ENCODE data around the gene LRRC43.

LRRC43 gene, protein sequence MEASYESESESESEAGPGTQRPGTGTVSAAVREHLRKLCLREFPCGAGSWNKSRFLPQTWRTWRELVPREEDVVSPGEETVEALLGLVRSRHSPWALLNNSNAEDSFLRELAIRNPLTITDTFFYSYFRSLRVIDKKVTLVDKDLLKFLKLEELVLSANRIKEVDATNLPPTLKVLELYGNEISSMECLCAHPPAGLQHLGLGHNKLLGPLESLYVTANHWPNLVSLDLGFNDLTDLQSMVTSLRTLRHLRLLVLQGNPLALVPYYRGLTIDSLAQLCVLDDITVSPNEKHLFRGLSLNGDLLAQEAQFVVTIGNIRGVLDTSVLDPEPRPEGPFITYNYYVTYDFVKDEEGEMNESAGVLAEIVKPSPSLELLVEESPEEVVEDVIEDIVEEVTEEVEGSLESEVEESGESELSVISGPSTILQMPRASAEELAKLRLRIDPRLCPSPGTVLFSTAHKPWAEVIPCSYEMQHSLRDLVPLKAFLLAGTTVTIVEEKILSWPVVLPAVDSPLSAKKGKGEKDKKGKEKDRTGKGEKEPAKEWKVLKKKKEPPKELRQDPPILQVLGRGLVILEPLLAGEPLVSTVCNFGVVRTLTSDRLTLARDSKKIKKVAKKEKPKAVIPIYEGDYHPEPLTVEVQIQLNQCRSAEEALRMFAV

DNA sequence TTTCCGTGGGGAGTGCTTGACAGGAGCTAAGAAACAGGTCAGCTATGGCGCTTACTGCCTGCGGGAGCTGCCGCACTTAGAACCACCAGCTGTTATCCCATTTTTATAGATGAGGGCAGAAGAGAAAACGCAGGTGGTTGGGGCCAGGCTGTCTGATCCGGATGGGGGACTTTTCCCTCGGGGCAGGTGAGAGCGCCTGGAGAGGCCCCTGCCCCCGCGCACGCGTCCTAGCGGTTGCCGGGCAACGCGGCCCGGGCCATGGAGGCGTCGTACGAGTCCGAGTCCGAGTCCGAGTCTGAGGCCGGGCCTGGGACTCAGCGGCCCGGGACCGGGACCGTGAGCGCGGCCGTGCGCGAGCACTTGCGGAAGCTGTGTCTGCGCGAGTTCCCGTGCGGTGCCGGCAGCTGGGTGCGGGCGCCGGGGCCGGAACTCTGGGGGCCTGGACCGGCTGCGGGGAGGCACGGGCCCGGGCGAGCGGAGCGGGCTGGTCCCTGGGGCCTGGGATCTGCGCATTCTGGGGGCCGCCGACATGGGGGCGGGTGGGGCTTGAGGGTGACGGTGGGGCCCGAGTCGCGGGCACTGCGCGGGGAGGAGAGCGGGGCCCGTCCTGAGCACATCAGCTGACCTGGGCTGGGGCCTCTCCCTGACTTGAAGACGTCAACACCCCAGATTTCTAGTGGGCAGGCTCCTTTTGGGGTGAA is at the start of gene LRRC43:
TSS of gene LRRC43 (plus strand) at position 237 of the 701 bp plus-strand sequence. CDS start at position 259, 22 bp downstream.
- Histone ChIP-seq H3K27me3 (peaks cover 0 to 20% of the 10 kb centered on the region in 2 donors), H3K27ac (no peak within 1 kb of the TSS), H3K36me3 (no peaks in the 10 kb centered on the region), H3K4me3 (peak within 1 kb of the TSS; percentile 44 to 57), H3K4me1 (peaks cover 0 to 10% (median 9%) of the 10 kb centered on the region in 4 donors), H3K9me3 (no peaks in the 10 kb centered on the region)
- TF ChIP-seq, protein P1, sequence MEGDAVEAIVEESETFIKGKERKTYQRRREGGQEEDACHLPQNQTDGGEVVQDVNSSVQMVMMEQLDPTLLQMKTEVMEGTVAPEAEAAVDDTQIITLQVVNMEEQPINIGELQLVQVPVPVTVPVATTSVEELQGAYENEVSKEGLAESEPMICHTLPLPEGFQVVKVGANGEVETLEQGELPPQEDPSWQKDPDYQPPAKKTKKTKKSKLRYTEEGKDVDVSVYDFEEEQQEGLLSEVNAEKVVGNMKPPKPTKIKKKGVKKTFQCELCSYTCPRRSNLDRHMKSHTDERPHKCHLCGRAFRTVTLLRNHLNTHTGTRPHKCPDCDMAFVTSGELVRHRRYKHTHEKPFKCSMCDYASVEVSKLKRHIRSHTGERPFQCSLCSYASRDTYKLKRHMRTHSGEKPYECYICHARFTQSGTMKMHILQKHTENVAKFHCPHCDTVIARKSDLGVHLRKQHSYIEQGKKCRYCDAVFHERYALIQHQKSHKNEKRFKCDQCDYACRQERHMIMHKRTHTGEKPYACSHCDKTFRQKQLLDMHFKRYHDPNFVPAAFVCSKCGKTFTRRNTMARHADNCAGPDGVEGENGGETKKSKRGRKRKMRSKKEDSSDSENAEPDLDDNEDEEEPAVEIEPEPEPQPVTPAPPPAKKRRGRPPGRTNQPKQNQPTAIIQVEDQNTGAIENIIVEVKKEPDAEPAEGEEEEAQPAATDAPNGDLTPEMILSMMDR (IDR thresholded peaks at IDR 0.05), result no peak
- DNase-seq, result no peak
- intact Hi-C loops (cut with DNase I; ENCODE audit: low total_unique reads), result no loop called here

DNA sequence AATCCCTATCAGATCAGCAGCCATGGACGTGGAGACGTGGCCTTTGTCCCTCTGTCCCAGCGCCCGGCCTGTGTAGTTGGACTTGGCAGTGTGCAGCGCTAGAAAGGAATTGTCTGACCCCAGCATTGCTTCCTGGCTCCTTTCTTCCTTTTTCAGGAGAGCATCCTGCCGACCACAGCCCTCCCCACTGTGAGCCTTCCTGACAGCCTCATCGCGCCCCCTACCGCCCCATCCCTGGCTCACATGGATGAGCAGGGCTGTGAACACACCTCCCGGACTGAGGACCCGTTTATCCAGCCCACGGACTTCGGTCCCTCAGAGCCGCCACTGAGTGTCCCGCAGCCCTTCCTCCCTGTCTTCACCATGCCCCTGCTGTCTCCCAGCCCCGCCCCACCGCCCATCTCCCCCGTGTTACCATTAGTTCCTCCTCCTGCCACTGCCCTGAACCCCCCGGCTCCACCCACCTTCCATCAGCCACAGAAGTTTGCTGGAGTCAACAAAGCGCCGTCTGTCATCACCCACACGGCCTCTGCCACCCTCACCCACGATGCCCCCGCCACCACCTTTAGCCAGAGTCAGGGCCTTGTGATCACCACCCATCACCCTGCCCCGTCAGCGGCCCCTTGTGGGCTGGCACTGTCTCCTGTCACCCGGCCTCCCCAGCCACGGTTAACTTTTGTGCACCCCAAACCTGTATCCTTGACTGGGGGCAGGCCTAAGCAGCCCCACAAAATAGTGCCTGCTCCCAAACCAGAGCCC is 49.6 kb upstream of the LRRC43 start:
- H3K27me3 ChIP-seq, result no peaks in the 10 kb centered on the region
- no peak overlapping the region for H3K27ac ChIP-seq
- H3K9me3 ChIP-seq, result no peaks in the 10 kb centered on the region
- peaks cover 74 to 96% (median 78%) of the 10 kb centered on the region in 3 donors for H3K36me3 ChIP-seq
- no peak overlapping the region for H3K4me3 ChIP-seq
- intact Hi-C loops (cut with DNase I; ENCODE audit: low total_unique reads), result no loop called here
- DNase-seq, result no peak
- TF ChIP-seq, protein P1 (IDR thresholded peaks at IDR 0.05), result no peak
- no peaks in the 10 kb centered on the region for H3K4me1 ChIP-seq

DNA sequence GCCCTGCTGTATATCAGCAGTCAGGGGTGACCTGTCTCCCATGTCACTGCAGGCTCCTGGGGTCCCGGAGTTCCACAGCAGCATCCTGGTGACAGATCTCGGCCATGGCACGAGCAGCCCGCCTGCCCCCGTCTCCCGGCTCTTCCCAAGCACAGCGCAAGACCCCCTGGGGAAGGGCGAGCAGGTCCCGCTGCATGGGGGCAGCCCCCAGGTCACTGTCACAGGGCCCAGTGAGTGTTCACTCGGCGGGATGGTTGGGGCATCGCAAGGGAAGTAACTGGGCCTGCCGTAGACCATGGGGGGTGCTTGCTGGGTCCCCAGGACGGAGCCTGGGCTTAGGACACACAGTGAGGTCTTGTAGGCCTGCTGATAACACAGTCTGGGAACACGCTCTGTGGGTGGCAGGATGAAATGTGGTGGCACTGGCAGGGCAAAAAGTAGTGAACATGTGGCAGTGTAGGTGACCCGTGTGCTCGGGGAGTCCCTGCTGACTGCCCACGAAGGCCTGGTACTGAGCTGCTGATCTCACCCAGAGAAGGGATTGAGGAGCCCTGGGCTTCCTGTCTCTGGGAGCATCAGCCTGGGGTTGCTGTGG is 47.4 kb upstream of the LRRC43 start:
- Histone ChIP-seq H3K4me1 (no peaks in the 10 kb centered on the region), H3K27ac (no peak overlapping the region), H3K36me3 (peaks cover 63 to 96% (median 78%) of the 10 kb centered on the region in 3 donors), H3K27me3 (no peaks in the 10 kb centered on the region), H3K9me3 (no peaks in the 10 kb centered on the region), H3K4me3 (no peak overlapping the region)
- no peak for DNase-seq
- intact Hi-C loops (cut with DNase I; ENCODE audit: low total_unique reads), result no loop called here
- TF ChIP-seq, protein P1 (IDR thresholded peaks at IDR 0.05), result no peak

DNA sequence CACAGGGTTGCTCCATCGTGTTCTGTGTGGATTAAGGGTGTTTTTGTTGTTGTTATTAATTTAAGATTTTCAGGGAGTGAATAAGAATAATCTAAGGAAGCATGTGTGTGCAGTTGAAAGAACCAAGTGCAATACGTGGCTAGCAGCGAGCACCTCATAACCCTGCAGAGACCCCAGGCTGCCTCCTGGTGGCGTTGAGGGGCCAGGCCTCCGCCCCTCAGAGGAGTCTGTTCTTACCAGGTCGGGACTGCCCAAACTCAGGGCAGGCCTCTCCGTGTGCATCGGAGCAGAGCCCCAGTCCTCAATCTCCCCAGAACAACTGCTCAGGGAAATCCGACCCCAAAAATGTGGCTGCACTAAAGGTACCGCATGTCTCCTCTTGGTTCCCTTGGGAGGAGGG is 45.7 kb upstream of the LRRC43 start:
- Histone ChIP-seq H3K27ac (no peak overlapping the region), H3K36me3 (peaks cover 72 to 96% (median 81%) of the 10 kb centered on the region in 3 donors), H3K4me1 (no peaks in the 10 kb centered on the region), H3K9me3 (no peaks in the 10 kb centered on the region), H3K4me3 (no peak overlapping the region), H3K27me3 (no peaks in the 10 kb centered on the region)
- no peak for DNase-seq
- intact Hi-C loops (cut with DNase I; ENCODE audit: low total_unique reads), result no loop called here
- TF ChIP-seq, protein P1 (IDR thresholded peaks at IDR 0.05), result no peak

DNA sequence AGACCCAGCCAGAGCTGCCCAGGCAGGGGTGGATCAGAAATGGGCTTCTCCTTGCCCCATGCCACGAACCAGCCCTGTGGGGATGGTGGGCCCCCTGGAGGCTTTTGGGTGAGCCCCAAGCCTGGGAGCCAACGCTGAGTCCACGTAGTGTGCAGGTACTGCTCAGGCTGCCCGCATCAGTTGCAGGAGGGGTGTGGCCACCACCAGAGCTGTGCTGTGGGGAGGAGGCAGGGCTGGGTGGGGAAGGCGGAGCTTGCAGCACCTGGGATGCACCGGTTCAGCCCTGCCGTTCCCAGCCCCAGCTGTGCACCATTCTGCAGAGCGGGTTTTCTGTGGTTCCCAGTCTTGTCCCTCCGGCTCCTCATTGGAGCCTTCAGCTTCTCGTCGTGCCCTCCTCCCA is 45.2 kb upstream of the LRRC43 start:
- Histone ChIP-seq H3K4me1 (no peaks in the 10 kb centered on the region), H3K27ac (no peak overlapping the region), H3K9me3 (no peaks in the 10 kb centered on the region), H3K27me3 (no peaks in the 10 kb centered on the region), H3K36me3 (peaks cover 72 to 96% (median 81%) of the 10 kb centered on the region in 3 donors), H3K4me3 (no peak overlapping the region)
- TF ChIP-seq, protein P1 (IDR thresholded peaks at IDR 0.05), result no peak
- no peak for DNase-seq
- intact Hi-C loops (cut with DNase I; ENCODE audit: low total_unique reads), result no loop called here

Measured in tibial artery (tissue), 4 donors.